Pons (tissue), 1 donor: Measurements from ENCODE around the gene ZYG11B.
"Not testable (repeated sequence)": the region's sequence is repeated elsewhere in the genome, so short reads cannot be mapped to it uniquely, and the experiment has no call there.

Experiments used
- DNase-seq: peaks from one replicate; pipeline ENCODE4 v3.0.0-alpha.2; 2016; ENCODE audit warnings: low spot score

ZYG11B gene

GRCh38 chr1:52707927-52708655 lies 18.2 kb upstream of the ZYG11B start:
- no peak for DNase-seq

GRCh38 chr1:52709016-52709415 lies 17.2 kb upstream of the ZYG11B start:
- no peak for DNase-seq

GRCh38 chr1:52713590-52713989 lies 12.7 kb upstream of the ZYG11B start:
- DNase-seq, result no peak

GRCh38 chr1:52715296-52715695 lies 11.0 kb upstream of the ZYG11B start:
- DNase-seq, result not testable (repeated sequence)

- DNase-seq, result no peak
Observed at GRCh38 chr1:52723260-52723659, 3.0 kb upstream of the ZYG11B start.

- DNase-seq, result no peak
Observed at GRCh38 chr1:52725903-52726264, 369 bp upstream of the ZYG11B start.

- no peak for DNase-seq
Observed at GRCh38 chr1:52727114-52727586, 897 bp downstream of the ZYG11B start.

- no peak for DNase-seq
Observed at GRCh38 chr1:52727956-52728656, 1.9 kb downstream of the ZYG11B start.

GRCh38 chr1:52733368-52733767 lies 7.1 kb downstream of the ZYG11B start:
- no peak for DNase-seq

GRCh38 chr1:52735371-52735770 lies 9.1 kb downstream of the ZYG11B start:
- not testable (repeated sequence) for DNase-seq

- DNase-seq, result no peak
Observed at GRCh38 chr1:52738148-52738547, 11.9 kb downstream of the ZYG11B start.

GRCh38 chr1:52738893-52739292 lies 12.6 kb downstream of the ZYG11B start:
- DNase-seq, result no peak

GRCh38 chr1:52739699-52740467 lies 13.6 kb downstream of the ZYG11B start:
- no peak for DNase-seq

- no peak for DNase-seq
Observed at GRCh38 chr1:52741259-52741658, 15.0 kb downstream of the ZYG11B start.

GRCh38 chr1:52746189-52746588 lies 19.9 kb downstream of the ZYG11B start:
- DNase-seq, result no peak

GRCh38 chr1:52747450-52747849 lies 21.2 kb downstream of the ZYG11B start:
- DNase-seq, result no peak

GRCh38 chr1:52748119-52748518 lies 21.9 kb downstream of the ZYG11B start:
- DNase-seq, result peak; percentile 54

GRCh38 chr1:52749496-52749895 lies 23.2 kb downstream of the ZYG11B start:
- not testable (repeated sequence) for DNase-seq

- DNase-seq, result not testable (repeated sequence)
Observed at GRCh38 chr1:52750139-52750538, 23.9 kb downstream of the ZYG11B start.

GRCh38 chr1:52751589-52752483 lies 25.6 kb downstream of the ZYG11B start:
- no peak for DNase-seq

- DNase-seq, result no peak
Observed at GRCh38 chr1:52752484-52752826, 26.2 kb downstream of the ZYG11B start.

- no peak for DNase-seq
Observed at GRCh38 chr1:52753169-52753568, 26.9 kb downstream of the ZYG11B start.
